NCI-H2227 treated with DMSO at 0.1 percent for 48 hours (cell line): ENCODE results near the gene SSBP3.

ENCODE experiments used
- DNase-seq: peaks from one replicate; lab custom pipeline; 2025; lab: John Stamatoyannopoulos, UW

The SSBP3 gene

DNA sequence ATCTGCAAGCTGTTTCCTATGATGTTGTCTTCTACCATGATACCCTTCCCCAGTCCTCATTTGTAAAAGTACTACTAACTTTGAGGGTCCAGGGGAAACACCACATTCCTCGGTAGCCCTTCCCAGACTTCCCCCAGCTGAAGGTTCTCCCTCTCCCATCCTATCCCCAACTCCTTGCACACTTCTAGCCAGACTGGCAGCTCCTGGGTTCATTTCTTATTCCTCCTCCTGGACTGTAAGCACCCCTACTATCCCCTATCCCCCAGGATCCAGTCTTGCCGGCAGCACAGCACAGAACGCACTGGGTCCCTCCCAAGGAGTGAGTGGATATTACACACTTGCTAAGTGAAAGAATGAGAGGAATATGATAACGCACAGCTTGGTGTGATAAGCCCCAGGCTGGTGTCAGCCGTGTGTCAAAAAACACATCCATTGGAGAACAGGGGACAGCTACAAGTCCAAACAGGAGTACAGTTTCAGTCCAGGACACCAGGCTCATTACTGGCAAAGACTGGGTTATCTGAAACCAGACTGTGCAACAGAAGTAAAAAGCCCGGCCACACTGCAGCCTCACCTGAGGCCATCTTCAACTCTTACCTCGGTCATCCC is 100.2 kb downstream of the SSBP3 start:
- DNase-seq = no peak

DNA sequence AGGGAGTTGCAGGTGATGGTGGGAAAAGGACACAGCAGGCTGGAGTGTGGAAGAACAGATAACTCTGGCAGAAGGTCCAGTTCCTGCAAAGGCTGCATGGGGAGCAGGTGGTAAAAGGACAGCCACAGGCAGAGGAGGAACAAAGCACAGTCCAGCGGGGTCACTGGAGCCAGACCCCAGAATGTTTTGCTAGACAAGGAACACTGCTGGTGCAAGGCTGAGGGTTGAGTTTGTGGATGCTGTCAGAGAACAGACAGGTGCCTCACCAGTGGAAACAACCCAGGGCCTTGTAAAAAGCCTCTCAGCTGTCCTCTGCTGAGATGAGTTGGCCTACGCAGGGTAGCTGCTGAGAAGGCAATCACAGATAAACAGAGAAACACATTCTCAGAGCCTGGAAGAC is 101.7 kb downstream of the SSBP3 start:
- DNase-seq = no peak

DNA sequence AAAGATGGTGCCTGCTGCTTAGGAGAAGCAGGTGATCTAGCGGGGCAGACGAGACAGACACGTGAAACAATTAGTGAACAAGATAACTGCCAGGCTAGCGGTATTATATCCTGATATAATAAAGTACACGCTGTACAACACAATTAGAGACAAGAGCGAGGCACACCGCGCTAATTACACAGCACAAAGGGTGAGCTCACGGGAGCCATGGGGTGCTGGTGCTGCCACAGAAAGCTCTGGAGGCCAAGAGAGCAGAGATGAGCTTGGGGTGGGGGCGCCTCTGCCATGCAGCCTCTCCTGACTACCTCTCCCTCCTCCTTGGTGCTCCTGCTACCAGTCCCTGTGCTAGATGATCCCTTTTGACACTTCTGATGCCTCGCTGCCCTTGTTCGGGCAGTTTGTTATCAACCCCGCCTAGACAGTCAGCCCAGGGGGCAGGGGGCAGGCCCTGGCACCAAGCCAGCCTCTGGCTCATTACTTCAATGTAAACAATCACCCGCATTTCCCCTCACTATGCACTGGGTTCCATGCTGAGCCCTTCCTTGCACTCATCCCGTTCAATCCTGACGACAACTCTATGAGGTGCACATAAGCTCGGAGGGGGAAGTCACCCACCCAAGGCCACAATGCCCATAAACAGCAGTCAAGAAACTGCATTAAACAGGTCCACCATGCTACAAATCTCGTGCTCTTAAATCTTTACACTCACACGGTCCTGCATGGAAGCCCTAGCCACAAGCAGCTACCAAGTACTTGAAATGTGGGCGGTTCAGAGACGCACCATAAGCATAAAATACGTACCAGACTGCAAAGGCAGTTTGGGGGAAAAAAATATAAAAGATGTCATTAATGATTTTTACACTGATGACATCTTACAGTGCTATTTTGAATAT is 103.0 kb downstream of the SSBP3 start:
- peak; percentile 30 for DNase-seq

DNA sequence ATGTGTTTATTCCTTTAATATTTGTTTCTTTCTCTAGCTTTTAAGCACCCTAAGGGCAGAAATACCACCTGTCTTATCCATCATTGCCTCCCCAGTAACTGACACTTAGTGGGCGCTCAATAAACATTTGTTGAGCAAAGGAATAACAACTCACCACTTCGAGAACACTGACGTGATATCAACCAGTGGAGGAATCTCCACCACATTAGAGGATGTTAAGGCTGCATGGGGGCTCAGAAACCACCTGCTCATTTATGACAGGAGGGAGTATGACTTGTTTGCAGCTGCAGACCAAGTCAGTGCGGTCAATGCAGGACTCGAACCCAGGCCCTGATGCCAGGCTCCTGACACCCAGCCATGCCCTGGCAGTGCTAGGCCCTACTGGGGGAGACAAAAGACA is 103.6 kb downstream of the SSBP3 start:
- no peak for DNase-seq

DNA sequence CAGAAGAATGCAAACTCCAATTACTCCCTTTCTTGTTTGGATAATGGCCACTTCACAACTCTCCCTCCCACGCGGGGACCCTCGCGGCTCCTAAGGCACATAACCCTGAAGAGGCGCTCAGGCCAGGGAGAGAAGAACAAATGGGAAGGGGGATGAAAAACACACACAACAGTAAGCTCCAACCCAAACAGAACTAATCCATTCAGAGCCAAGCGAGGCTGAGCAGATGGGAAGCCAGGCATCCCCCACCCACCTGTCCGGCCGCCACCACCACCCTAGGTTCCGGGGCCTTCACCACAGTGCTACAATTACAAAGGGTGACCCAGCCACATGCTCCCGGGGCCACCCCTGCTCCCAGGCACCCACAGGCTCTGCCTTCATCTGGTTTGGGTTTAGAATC is 104.7 kb downstream of the SSBP3 start:
- DNase-seq = no peak

DNA sequence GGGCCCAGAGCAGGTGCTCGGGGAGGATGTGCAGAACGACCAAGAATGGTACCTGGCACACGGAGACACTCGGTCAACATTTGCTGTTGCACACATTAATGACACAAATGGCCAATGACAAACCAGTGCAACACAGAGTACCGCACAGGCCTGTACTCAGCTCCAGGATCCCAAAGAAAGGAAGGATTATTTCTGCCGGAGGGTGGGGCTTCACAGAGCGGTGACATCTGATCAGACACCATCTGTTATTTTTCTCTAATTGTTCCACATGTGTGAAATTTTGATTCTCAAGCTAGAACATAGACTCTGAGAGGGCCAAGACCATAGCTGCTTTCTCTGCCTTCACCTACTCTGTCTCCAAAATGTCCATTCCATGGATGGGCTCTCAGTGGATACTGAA is 105.8 kb downstream of the SSBP3 start:
- DNase-seq = no peak

DNA sequence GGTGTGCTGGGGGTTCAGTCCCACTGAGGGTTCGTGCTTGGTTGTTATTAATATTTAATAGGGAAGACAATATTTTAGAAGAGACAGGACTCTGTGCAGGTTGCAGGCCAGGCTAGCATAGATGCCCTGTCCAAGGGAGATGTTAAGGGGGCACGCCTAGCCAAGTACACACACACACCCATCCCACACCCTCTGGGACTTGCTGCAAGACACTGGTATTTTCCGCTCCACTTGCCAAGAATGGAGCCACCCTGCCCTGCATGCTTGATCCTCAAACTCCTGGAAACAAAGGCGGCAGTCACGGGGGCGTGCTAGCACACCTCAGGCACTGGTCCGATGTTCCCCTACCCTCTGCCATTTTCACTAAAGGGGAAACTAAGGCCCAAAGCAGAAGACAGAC is 107.2 kb downstream of the SSBP3 start:
- DNase-seq = no peak

DNA sequence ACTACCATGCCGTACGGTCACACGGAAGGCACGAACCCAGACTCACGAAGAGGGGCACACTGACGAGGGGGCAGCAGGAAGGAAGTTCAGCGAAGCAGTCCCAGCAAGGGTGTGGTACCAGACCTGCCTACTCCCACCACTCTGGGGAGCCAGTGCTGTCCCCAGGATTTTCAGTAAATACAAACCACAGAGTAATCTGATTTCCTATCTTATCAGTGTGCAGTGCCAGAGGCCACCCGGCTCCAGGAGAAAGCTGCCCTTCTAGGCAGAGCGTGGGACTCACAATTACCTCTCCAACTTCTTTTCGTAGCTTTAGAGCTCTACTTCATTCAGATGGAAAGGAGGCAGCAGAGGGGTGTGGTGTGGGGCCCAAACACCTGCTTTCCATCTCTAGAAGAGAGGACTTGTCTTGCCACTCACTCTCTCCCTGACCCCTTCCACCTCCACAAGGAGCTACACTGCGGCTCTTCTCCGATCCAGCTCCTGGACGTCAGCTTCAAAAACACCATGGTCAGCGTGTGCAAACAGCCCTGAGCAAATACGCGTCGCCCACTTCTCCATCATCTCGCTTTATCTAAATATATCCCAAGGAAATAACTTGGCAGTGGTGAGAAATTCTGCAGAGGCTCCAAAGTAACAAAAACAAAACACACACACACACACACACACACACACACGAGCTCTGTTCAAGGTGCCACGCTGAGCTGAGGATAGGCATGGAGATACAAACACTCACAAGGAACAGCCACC is 107.7 kb downstream of the SSBP3 start:
- DNase-seq = no peak

DNA sequence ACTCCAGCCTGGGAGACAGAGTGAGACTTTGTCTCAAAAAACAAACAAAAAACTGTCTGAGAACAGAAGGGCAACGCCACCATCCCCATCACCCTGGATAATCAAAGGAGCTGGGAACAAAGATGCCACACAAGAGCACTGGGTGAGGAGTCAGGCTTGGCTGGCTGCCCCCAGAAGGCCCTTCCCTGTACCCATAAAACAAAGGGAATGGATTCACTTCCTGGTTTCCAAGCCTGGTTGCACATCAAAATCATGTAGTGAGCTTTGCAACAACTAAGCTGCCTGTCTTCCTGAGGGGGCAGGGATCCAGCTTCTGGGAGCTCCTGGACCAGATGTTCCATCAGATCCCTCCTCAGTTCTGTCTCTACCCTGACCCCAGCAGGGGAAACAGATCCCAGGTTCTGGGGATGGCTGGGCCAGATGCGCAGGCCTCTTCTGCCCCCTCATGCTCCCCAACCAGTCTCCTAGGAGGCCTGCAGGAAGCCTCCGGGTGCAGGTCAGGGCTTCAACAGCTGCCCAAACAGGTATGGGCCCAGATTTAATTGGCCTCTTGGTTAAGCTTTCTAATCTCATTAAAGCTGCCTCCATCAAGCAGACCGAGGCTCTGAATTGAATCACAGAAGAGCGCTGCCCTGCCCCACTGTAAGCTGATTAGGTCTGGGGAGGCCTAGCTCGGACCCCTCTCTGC is 108.5 kb downstream of the SSBP3 start:
- DNase-seq = no peak

DNA sequence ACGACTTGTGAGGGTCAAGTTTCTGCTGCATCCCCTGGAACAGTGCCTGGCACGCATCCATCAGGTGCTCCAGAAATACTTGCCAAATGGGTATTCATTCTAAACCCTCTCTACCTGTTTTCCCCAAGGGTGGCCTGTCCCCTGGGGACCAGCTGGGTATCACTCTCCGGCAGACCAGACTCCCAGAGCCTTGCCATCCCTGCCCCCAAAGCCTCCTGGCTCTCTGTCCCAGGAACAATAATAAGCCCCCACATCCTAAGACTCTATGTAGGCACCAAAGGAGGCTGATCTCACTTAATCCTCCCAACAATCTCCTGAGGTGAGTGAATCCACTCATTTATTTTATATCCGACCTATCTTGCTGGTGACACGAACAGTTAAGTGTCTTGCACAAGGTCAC is 109.5 kb downstream of the SSBP3 start:
- DNase-seq = no peak

DNA sequence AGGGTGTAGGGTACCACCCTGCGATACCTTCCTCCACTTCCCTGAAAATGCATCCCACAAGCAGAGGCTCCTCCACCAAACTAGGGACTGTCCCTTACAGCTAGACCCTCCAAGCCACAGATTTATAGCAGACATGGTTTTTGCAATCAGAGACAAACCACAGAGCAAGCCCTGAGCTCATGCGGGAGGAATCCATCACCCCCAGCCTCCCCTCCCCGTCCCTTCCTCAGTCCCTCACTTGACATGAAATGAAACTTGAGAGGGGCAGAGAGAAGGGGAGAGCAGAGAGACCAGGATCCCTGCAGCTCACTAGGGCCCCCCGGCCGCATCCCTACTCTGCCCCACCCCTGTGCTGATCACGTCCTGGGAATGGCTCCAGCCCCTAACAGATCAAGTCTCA is 111.3 kb downstream of the SSBP3 start:
- no peak for DNase-seq

DNA sequence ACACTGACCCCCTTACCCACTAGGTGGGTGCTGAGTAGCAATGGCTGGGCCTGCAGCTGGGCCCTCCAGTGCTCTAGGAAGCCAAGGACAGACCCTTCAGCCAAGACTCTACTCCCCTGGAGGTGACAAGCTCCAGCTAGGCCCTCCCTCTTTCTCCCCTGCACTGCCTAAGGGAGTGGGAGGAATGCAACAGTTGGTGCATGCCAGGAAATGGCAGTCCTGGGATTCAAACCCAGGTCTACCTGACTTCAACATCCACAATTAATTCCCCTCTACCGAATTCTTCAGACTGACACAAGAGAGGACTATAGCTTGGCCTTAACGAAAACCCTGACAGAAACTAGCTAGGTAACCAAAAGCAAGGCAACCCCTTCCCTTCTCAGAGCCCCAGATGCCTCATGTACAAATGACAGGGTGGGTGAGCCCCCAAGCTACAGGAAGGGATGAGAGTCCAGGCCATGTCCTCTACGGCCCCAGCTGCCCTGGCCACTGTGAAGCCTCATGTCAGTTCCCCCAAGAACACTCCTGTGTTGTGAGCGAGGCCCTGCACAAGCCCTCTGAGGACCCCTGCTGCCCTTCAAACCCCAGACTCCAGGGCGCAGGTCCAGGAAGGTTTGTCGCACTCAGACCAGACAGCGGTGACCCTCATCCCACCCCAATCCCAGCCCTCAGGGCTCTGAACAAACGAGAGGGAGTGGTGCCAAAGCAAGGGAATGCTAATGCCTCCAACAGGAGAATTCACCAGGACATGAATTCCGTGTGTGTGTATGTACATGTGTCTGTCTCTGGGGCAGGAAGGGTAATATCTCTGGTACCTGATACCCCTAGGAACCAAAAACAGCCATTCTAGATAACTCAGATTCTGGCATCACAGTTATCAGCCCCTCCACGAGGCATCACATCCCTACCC is 113.9 kb downstream of the SSBP3 start:
- DNase-seq = no peak

DNA sequence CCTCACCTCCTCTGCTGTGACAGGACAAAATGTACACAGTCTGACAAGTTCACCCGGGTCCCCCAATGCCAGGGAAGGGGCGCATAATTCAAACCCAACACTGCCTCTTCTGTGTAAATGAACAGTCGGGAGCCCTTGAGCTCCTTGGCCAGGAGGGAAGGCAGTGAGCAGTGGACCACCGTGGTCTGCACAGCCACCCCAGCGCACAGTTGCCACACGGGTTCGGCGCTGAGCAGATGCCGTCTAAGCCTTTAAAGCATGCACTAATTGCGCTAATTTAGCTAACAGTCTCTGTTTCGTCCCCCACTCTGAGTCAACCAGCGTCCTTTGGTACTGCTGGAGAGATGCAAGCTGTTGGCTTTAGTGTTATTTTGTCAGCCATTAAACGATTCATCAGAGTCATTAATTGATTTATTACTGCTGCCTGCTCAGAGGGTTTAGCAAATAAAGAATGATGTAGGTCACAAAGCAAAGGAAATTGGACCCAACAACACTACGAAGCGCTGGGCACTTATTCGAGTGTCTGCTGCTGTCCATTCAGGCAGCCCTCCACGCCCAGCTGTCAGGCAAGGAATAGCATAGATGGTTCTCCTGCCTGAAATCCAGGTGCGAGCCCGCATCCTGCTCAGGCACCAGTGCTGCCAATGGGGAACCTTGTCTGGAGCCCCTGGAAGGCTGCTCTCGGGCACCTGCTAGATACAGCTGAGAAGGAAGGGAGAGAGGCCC is 114.8 kb downstream of the SSBP3 start:
- no peak for DNase-seq

DNA sequence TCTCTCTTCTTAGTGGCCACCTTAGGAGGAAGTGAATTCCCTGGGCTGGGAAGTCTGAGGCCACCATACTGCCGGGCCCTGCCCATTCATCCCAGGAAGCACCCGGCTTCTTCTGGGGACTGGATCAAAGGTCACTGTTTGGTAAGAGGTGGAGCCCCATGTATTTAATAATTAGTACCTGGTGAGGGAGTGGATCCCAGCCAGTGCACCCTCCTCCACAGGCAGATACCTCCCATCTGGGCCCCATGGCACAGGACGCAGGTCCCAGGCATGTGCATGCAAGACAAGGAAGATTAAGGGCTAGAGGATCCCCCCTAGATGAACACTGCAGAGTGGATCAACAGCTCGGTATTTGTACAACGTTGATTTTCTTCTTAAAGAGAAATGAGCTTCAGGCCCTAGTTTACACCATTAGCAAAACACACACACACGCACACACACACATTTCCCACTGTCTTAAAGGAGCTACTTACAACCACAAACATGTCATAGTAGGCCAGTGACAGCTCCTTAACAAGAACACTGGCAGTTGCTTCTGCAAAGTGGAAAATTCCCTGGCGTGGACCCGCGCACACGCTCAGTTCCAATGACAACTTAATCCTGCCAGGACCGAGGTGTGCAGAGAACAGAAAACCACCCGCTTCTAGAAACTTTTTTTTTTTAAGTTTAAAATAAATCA is 115.5 kb downstream of the SSBP3 start:
- DNase-seq = no peak

DNA sequence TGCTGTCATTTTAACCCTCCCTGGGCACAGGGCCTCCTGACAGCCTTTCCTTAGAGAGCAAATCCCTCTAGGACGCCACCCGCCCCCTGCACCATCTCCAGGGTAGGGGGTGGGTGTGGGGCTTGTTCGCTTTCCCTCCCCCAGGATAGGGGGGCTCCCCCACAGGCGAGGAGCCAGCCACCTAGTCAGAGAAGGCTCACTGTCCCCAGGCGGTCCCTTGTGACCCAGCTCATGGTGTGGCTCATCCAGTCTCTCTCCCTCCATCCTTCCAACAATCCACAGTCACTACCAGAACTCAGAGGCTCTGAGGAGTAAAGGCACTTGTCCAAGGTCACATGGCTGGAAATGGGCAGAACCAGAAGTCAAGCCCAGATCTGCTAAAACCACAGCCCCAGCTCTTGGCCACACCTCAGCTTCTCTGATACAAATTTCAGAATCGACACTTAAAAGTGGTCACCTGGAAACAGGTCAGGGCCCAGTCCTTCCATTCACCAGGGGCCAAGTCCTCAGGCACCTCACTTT is 116.4 kb downstream of the SSBP3 start:
- no peak for DNase-seq

DNA sequence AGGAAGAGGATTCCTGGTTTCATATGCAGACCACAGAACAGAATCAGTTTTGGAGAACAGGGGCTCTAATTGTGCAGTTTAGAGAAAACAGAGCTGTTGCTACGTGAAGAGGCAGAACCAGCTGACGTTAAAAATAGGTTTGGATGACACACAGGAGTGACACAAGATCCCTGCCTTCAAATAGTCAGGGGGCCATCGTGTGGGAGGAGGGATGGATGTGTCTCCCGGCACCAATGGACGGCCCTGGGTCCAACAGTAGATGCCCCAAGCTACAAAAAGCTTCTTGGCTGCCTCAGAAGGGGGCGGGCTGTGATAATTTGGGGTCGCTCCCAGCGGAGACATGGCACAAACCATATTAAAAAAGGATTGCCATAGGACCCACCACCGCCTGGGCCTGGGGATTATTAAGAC is 118.4 kb downstream of the SSBP3 start:
- no peak for DNase-seq

DNA sequence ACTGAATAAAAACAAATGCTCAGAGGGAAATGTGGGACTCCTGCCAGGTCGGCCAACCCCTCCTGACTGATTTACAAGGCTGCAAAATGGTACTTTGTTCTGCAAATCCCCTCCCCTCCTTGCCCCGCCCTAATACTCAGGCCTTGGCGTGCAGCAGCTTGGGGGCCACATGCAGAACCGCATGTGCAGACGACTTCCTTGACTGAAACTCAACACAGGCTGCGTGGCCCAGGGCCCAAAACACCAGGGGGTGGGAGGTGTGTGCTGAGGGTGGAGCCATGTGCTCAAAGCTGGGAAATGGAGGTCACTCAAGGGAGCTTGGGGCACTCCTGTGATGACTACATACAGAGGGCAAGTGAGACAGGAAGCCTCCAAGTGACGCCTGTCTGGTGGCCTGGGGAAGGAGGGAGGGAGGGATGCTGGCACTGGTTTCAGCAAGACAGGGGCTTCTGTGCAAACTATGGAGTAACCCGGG is 119.0 kb downstream of the SSBP3 start:
- peak; percentile 51 for DNase-seq

DNA sequence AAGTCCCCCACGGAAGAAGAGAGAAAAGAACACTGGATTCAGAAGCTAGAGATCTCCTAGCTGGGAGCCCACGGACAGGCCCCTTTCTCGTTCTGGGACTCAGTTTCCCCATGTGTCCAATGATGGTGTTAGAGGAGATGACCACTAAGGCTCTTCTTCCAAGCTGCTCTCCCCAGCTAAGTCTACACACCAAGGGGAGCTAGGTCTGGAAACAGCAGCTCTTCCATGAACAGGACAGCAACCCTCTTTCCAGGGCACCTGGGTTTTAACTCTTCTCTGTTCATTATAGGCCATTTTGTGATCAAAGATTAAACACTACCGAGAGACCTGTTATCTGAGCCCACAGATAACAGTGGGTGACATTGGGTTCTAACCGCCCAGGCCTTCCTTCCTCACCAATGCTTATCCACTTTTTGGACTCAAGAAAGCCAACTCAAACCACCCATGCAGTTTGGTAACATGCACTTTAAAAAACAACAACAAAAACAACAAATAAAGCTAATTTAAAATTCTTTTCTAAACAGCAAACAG is 120.3 kb downstream of the SSBP3 start:
- no peak for DNase-seq

DNA sequence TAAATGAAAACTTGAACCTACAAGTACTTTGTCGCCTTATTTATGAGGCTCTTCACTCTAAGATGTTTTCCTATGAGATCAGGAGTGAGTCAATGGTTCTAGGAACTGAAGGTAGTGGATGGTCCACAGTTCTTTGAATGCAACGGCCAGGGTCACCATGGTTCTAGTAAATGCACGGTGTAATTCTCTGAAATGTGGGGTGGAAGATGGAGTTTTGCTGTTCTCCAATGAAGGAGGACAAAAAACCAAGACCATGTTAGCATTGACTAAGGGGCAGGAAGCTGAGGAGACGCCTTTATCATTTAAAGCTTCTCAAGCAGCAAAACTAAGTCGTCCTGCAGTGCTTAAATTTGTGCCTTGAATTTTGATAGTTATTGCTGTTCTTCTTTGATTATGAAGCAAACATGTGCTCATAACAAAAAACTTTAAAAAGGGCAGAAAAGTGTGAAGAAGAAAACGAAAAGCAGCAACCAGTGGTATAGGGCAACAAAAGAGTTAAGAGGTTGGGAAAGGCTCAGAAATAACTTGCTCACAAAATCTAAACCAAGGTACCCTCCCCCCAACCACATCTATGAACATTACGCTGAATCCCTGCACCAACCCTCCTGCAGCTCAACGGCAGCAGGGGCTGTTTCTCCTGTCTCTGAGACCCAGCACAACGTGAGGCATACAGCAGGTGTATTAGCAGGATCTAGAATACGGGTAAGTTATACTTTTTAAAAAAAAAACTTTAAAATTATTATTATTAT is 121.2 kb downstream of the SSBP3 start:
- no peak for DNase-seq
